ENCODE results near the gene PDSS1. TPM values are rescaled to one million over a fixed set of nuclear protein-coding genes. Genes with fewer than 3 reads are reported as not detected.

PDSS1 gene
- polyA plus RNA-seq, 1 donor (not counting 4 experiments of a cell fraction or from before 2014, with no cell fraction given) = 36.6 TPM

DNA sequence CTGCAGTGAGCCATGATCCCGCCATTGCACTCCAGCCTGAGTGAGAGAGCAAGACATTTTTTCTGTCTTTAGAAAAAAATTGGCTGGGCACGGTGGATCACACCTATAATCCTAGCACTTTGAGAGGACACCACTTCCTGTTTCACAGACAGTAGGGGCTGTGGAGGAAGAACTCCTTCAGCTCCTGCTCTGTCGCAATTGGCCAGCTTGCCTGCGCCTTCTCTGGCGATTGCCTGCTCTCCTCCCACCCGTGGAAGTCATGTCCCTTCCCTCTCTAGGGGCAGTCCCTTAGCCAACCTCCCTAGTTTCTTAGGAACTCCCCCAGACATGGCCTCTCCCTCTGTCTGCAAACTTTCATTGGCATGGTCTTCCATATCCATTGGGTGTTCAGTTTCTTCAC lies 8.7 kb downstream of the PDSS1 start:
- H3K36me3 ChIP-seq (ENCODE audit: control insufficient read depth in 2 of 2, extremely low read depth in 1 of 2, insufficient read depth in 2 of 2, low read length in 2 of 2) = peaks cover 11 to 24% of the 10 kb centered on the region in 2 experiments
- H3K4me2 ChIP-seq (ENCODE audit: control insufficient read depth, extremely low read depth, insufficient read depth, low read depth, low read length) = no peak overlapping the region
- no peak overlapping the region for H3K4me3 ChIP-seq (ENCODE audit: control insufficient read depth in 2 of 3, extremely low read depth in 1 of 3, insufficient read depth in 2 of 3, low read depth in 1 of 3, low read length in 3 of 3)
- H3K4me1 ChIP-seq (ENCODE audit: control insufficient read depth, extremely low read depth, insufficient read depth, low read length) = no peaks in the 10 kb centered on the region
- TF ChIP-seq, protein P1, sequence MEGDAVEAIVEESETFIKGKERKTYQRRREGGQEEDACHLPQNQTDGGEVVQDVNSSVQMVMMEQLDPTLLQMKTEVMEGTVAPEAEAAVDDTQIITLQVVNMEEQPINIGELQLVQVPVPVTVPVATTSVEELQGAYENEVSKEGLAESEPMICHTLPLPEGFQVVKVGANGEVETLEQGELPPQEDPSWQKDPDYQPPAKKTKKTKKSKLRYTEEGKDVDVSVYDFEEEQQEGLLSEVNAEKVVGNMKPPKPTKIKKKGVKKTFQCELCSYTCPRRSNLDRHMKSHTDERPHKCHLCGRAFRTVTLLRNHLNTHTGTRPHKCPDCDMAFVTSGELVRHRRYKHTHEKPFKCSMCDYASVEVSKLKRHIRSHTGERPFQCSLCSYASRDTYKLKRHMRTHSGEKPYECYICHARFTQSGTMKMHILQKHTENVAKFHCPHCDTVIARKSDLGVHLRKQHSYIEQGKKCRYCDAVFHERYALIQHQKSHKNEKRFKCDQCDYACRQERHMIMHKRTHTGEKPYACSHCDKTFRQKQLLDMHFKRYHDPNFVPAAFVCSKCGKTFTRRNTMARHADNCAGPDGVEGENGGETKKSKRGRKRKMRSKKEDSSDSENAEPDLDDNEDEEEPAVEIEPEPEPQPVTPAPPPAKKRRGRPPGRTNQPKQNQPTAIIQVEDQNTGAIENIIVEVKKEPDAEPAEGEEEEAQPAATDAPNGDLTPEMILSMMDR (optimal IDR thresholded peaks at IDR 0.05 in 1 of 3, IDR thresholded peaks at IDR 0.05 in 1 of 3, conservative IDR thresholded peaks at IDR 0.05 in 1 of 3; ENCODE audit: extremely low read depth in 1 of 3, insufficient read depth in 2 of 3, low read length in 3 of 3) = no peak
- TF ChIP-seq EZH2 (IDR thresholded peaks at IDR 0.05; ENCODE audit: low read length) = no peak
- no peak overlapping the region for H2AFZ ChIP-seq (ENCODE audit: control insufficient read depth, low read length)
- no peak for DNase-seq (ENCODE audit: low read depth, low spot score)
- no peak overlapping the region for H3K27ac ChIP-seq (ENCODE audit: control insufficient read depth, insufficient read depth, low read length)
- no peak for FAIRE-seq
- peaks cover 4% of the 10 kb centered on the region for H4K20me1 ChIP-seq (ENCODE audit: control insufficient read depth, extremely low read depth, insufficient read depth, low read length)
- no peaks in the 10 kb centered on the region for H3K9me1 ChIP-seq (ENCODE audit: control insufficient read depth, extremely low read depth, insufficient read depth, low read length)
- H3K9ac ChIP-seq (ENCODE audit: control insufficient read depth, extremely low read depth, insufficient read depth, low read length) = no peak overlapping the region
- H3K79me2 ChIP-seq (ENCODE audit: control insufficient read depth, insufficient read depth, low read length) = peaks cover 19% of the 10 kb centered on the region
- dilution Hi-C loops (cut with MboI; ENCODE audit: extremely low pct_ligation_motif_present, low sequenced_read_pairs) = no loop called here
- no peaks in the 10 kb centered on the region for H3K27me3 ChIP-seq (ENCODE audit: control insufficient read depth, extremely low read depth, insufficient read depth, low read length)
- H3K9me3 ChIP-seq (ENCODE audit: control insufficient read depth, low read depth, low read length) = no peaks in the 10 kb centered on the region

DNA sequence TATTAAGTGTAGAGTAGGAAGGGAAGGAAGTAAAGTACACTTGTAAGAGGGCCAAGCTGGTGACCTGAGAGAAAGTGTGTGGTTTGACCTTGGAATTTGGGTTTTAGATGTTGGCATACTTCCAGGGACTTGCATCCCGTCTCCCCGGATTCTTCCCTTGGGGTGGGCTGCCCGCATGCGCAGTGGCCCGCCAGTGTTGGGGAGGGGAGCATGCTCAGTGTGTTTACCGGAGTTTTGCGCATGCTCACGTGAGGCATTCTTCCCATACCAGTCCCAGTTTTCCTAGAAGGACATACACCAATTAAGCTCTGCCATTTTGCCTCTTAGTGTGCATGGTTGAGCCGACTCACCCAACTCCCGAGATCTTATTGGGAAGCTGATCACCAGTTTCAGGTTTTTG lies 9.4 kb downstream of the PDSS1 start:
- dilution Hi-C loops (cut with MboI; ENCODE audit: extremely low pct_ligation_motif_present, low sequenced_read_pairs) = no loop called here
- H3K27me3 ChIP-seq (ENCODE audit: control insufficient read depth, extremely low read depth, insufficient read depth, low read length) = no peaks in the 10 kb centered on the region

More for the DNA sequence above, 9.4 kb downstream of the PDSS1 start:
- Histone ChIP-seq H3K36me3 (ENCODE audit: control insufficient read depth in 2 of 2, extremely low read depth in 1 of 2, insufficient read depth in 2 of 2, low read length in 2 of 2) (peaks cover 11 to 24% of the 10 kb centered on the region in 2 experiments), H3K9me3 (ENCODE audit: control insufficient read depth, low read depth, low read length) (no peaks in the 10 kb centered on the region), H3K9me1 (ENCODE audit: control insufficient read depth, extremely low read depth, insufficient read depth, low read length) (no peaks in the 10 kb centered on the region), H3K79me2 (ENCODE audit: control insufficient read depth, insufficient read depth, low read length) (peaks cover 12% of the 10 kb centered on the region), H3K4me3 (ENCODE audit: control insufficient read depth in 2 of 3, extremely low read depth in 1 of 3, insufficient read depth in 2 of 3, low read depth in 1 of 3, low read length in 3 of 3) (no peak overlapping the region), H2AFZ (ENCODE audit: control insufficient read depth, low read length) (no peak overlapping the region), H3K4me2 (ENCODE audit: control insufficient read depth, extremely low read depth, insufficient read depth, low read depth, low read length) (no peak overlapping the region), H4K20me1 (ENCODE audit: control insufficient read depth, extremely low read depth, insufficient read depth, low read length) (no peaks in the 10 kb centered on the region), H3K9ac (ENCODE audit: control insufficient read depth, extremely low read depth, insufficient read depth, low read length) (no peak overlapping the region), H3K27ac (ENCODE audit: control insufficient read depth, insufficient read depth, low read length) (no peak overlapping the region), H3K4me1 (ENCODE audit: control insufficient read depth, extremely low read depth, insufficient read depth, low read length) (no peaks in the 10 kb centered on the region)
- TF ChIP-seq EZH2 (IDR thresholded peaks at IDR 0.05; ENCODE audit: low read length) = no peak
- TF ChIP-seq, protein P1 (optimal IDR thresholded peaks at IDR 0.05 in 1 of 3, IDR thresholded peaks at IDR 0.05 in 1 of 3, conservative IDR thresholded peaks at IDR 0.05 in 1 of 3; ENCODE audit: extremely low read depth in 1 of 3, insufficient read depth in 2 of 3, low read length in 3 of 3) = no peak
- no peak for FAIRE-seq
- DNase-seq (ENCODE audit: low read depth, low spot score) = no peak
